ENCODE results near the gene TMPRSS2. TPM values are rescaled to one million over a fixed set of nuclear protein-coding genes. Genes with fewer than 3 reads are reported as not detected.

Gene TMPRSS2
- total and polyA plus RNA-seq, 2 donors (not counting 1 experiment from before 2014, with no cell fraction given) = not detected

DNA sequence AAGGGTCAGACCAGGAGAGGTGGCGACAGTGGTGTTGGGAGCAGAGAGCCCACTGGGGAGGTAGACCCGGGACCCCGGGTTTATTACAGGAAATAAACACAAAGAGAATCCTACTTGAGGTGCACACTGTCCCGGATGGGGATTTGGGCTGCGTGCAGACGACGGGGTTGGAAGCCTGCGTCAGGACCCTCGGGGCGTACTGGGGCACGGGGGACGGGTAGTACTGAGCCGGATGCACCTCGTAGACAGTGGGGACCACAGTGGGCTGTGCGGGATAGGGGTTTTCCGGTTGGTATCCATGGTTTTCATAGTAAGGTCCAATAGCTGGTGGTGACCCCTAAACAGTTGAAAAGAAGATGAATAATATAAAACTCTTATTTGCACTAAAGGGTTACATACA, 13.7 kb downstream of the TMPRSS2 start:
- Histone ChIP-seq H4K20me1 (ENCODE audit: control insufficient read depth, insufficient read depth, low read length, poor library complexity, severe bottlenecking) (no peaks in the 10 kb centered on the region), H3K4me3 (ENCODE audit: control extremely low read depth in 1 of 5, extremely low read depth in 1 of 5, insufficient read depth in 1 of 5, low read depth in 2 of 5, low read length in 4 of 5) (no peak overlapping the region), H3K27me3 (replicated peaks in 1 of 4; ENCODE audit: control extremely low read depth in 1 of 4, control insufficient read depth in 3 of 4, insufficient read depth in 4 of 4, low read length in 3 of 4) (peaks cover 0 to 6% (median 0%) of the 10 kb centered on the region in 4 experiments), H3K4me2 (replicated peaks; ENCODE audit: low read depth, low read length, poor library complexity, severe bottlenecking) (no peak overlapping the region), H2AFZ (ENCODE audit: insufficient read depth, low read depth, low read length, poor library complexity, severe bottlenecking) (no peak overlapping the region), H3K9ac (ENCODE audit: low read length) (no peak overlapping the region), H3K79me2 (ENCODE audit: control insufficient read depth, insufficient read depth, low read length) (no peaks in the 10 kb centered on the region), H3K27ac (ENCODE audit: low read length in 2 of 2) (no peak overlapping the region), H3K36me3 (replicated peaks in 1 of 2; ENCODE audit: control extremely low read depth in 1 of 2, control insufficient read depth in 1 of 2, extremely low read depth in 1 of 2, insufficient read depth in 2 of 2, low read length in 1 of 2) (no peaks in the 10 kb centered on the region), H3K4me1 (ENCODE audit: control insufficient read depth in 2 of 2, insufficient read depth in 2 of 2, low read length in 2 of 2) (no peaks in the 10 kb centered on the region), H3K9me3 (ENCODE audit: control extremely low read depth in 1 of 3, control insufficient read depth in 2 of 3, insufficient read depth in 1 of 3, low read length in 2 of 3) (no peaks in the 10 kb centered on the region)
- Mint-ChIP-seq H3K27me3 (peaks cover 18% of the 10 kb centered on the region), H3K4me1 (no peaks in the 10 kb centered on the region), H3K9me3 (ENCODE audit: insufficient read depth) (no peaks in the 10 kb centered on the region), H3K4me3 (no peak overlapping the region), H3K27ac (no peak overlapping the region)
- TF ChIP-seq CTCF (IDR thresholded peaks at IDR 0.05) (no peak), EZH2 (IDR thresholded peaks at IDR 0.05; ENCODE audit: borderline replicate concordance, insufficient read depth, low read depth, low read length, poor library complexity, severe bottlenecking) (no peak)
- no peak for ATAC-seq (ENCODE audit: low read depth)
- intact Hi-C loops (cut with micrococcal nuclease) = no loop called here
- CTCF ChIA-PET = no interaction called here
- 87% methylated on average over 13 of the region's 16 CpGs for WGBS (ENCODE audit: insufficient coverage)
- DNase-seq = no peak
- POLR2A ChIA-PET = no interaction called here

- intact Hi-C loops (cut with micrococcal nuclease) = no loop called here
- Mint-ChIP-seq H3K27me3 (peaks cover 26% of the 10 kb centered on the region), H3K27ac (no peak overlapping the region), H3K4me3 (no peak overlapping the region), H3K9me3 (ENCODE audit: insufficient read depth) (no peaks in the 10 kb centered on the region), H3K4me1 (no peaks in the 10 kb centered on the region)
- H3K4me2 ChIP-seq (replicated peaks; ENCODE audit: low read depth, low read length, poor library complexity, severe bottlenecking) = no peak overlapping the region
- no peaks in the 10 kb centered on the region for H3K79me2 ChIP-seq (ENCODE audit: control insufficient read depth, insufficient read depth, low read length)
- H3K36me3 ChIP-seq (replicated peaks in 1 of 2; ENCODE audit: control extremely low read depth in 1 of 2, control insufficient read depth in 1 of 2, extremely low read depth in 1 of 2, insufficient read depth in 2 of 2, low read length in 1 of 2) = no peaks in the 10 kb centered on the region
- H3K27me3 ChIP-seq (replicated peaks in 1 of 4; ENCODE audit: control extremely low read depth in 1 of 4, control insufficient read depth in 3 of 4, insufficient read depth in 4 of 4, low read length in 3 of 4) = peaks cover 0 to 7% (median 0%) of the 10 kb centered on the region in 4 experiments
- H3K9me3 ChIP-seq (ENCODE audit: control extremely low read depth in 1 of 3, control insufficient read depth in 2 of 3, insufficient read depth in 1 of 3, low read length in 2 of 3) = no peaks in the 10 kb centered on the region
- ATAC-seq (ENCODE audit: low read depth) = no peak
- H3K27ac ChIP-seq (ENCODE audit: low read length in 2 of 2) = no peak overlapping the region
- H3K4me3 ChIP-seq (ENCODE audit: control extremely low read depth in 1 of 5, extremely low read depth in 1 of 5, insufficient read depth in 1 of 5, low read depth in 2 of 5, low read length in 4 of 5) = no peak overlapping the region
- no peak overlapping the region for H2AFZ ChIP-seq (ENCODE audit: insufficient read depth, low read depth, low read length, poor library complexity, severe bottlenecking)
- 67% methylated on average over 2 of the region's 6 CpGs for WGBS (ENCODE audit: insufficient coverage)
- TF ChIP-seq CTCF (IDR thresholded peaks at IDR 0.05) (no peak), EZH2 (IDR thresholded peaks at IDR 0.05; ENCODE audit: borderline replicate concordance, insufficient read depth, low read depth, low read length, poor library complexity, severe bottlenecking) (no peak)
- no peaks in the 10 kb centered on the region for H4K20me1 ChIP-seq (ENCODE audit: control insufficient read depth, insufficient read depth, low read length, poor library complexity, severe bottlenecking)
- POLR2A ChIA-PET = no interaction called here
- H3K4me1 ChIP-seq (ENCODE audit: control insufficient read depth in 2 of 2, insufficient read depth in 2 of 2, low read length in 2 of 2) = no peaks in the 10 kb centered on the region
- CTCF ChIA-PET = no interaction called here
- H3K9ac ChIP-seq (ENCODE audit: low read length) = no peak overlapping the region
- DNase-seq = no peak
Measured at GRCh38 chr21:41491412-41491811, 16.5 kb downstream of the TMPRSS2 start.

Measured in B cell (primary cell).